NCI-H2196 treated with DMSO at 0.1 percent for 48 hours (cell line): ENCODE measurements around the gene ARID5A.
"Not testable (repeated sequence)": the region's sequence is repeated elsewhere in the genome, so short reads cannot be mapped to it uniquely, and the experiment has no call there.

Source experiments
- DNase-seq: peaks from one replicate; lab custom pipeline; 2025; ENCODE audit not compliant: unreplicated experiment; lab: John Stamatoyannopoulos, UW

ARID5A gene, protein sequence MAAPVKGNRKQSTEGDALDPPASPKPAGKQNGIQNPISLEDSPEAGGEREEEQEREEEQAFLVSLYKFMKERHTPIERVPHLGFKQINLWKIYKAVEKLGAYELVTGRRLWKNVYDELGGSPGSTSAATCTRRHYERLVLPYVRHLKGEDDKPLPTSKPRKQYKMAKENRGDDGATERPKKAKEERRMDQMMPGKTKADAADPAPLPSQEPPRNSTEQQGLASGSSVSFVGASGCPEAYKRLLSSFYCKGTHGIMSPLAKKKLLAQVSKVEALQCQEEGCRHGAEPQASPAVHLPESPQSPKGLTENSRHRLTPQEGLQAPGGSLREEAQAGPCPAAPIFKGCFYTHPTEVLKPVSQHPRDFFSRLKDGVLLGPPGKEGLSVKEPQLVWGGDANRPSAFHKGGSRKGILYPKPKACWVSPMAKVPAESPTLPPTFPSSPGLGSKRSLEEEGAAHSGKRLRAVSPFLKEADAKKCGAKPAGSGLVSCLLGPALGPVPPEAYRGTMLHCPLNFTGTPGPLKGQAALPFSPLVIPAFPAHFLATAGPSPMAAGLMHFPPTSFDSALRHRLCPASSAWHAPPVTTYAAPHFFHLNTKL

DNA sequence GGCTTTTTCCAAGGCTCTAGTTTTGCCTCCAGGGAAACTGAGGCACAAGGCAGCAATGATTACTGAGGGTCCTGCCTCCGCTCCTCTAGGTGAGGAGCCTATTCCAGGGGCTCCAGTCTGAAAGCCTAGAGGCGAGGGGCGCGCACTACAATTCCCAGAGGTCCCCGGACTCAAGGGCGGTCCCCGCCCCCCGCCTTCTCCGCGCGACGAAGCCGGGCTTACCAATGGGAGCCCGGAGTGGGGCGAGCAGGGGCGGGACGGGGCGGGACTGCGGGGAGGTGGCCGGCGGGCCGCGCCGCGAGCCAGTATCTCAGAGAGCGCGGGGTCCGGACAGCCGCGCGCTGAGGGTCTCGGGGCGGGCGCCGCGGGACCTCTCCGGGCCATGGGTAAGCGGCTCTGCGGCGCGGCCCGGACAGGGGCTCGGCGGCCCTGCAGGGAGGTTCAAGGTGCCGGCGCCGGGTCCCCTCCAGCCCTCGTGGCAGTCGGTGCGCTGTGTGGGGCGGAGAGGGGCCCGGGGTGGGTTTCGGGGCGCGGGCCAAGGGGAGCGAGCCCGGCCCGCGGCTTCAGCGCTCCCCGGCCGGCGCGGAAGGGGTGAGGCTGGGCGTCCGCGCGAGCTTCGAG, at the start of gene ARID5A:
Gene ARID5A, plus strand, starts transcription at position 308 of the 621 bp plus-strand sequence. Its CDS starts 75 bp downstream, at position 383.
- DNase-seq = peak; percentile 62

DNA sequence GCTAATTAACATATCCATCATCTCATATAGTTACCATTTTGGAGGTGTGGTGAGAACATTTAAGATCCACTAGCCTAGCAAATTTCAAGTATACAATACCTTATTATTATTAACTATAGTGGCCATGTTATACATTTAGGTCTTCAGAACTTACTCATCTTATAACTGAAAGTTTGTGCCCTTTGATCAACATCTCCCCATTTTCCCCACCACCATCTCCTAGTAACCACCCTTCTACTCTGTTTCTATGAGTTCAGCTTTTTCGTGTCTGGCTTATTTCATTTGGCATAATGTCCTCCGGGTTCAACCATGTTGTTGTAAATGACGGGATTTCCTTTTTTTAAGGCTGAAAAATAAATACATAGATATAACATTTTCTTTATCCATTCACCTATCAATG, 47.3 kb upstream of the ARID5A start:
- no peak for DNase-seq

DNA sequence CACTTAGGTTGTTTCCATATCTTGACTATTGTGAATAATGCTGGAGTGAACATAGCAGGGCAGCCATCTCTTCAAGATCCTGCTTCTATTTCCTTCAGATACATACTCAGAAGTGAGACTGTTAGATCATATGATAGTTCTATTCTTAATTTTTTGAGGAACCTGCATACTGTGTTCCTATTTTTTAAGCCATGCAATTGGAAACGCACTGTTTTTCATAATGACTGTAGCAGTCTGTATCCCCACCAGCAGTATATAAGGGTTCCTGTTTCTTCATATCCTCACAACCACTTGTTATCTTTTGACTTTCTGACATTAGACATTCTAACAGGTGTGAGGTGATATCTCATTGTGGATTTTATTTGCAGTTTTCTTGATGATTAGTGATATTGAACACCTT, 46.9 kb upstream of the ARID5A start:
- no peak for DNase-seq

DNA sequence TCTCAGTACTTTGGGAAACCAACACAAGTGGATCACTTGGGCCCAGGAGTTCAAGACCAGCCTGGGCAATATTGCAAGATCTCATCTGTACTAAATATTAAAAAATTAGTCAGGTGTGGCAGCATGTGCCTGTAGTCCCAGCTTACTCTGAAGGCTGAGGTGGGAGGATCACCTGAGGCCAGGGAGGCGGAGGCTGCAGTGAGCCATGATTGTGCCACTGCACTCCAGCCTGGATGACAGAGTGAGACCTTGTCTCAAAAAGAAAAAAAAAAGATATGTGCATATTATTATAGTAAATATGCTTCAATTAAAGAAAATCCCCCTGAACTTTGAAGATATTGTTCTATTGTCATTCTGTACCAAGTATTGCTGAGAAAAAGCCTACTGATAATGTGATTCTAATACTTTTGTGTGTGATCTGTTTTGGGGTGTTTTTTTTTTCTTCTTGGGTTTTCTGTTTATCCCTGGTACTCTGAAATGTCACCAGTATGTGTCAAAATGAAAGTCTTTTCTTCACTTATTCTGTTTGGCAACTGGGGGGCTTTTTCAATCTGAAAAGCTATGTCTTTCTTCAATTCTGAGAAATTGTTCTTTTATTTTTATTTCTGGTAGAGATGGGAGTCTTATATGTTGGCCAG, 44.6 kb upstream of the ARID5A start:
- no peak for DNase-seq

DNA sequence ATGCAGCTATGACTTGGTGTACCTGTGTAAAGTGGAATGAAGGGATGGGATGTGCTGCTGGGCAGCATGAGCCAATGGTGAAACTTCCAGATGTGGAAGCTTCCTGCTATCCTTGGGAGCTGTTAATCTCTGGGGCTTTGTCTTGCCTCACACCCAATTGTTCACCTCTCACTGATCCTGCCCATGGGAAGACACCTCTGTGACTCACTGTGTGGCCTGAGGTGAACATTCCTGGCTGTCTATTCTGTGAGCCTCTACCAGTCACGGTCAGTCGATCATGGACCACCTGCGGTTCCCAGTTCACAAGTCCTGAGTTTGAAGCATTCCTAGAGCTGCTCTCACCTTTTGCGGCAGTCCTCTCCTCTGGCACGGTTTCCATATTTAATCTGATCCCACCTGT, 43.5 kb upstream of the ARID5A start:
- DNase-seq = no peak

DNA sequence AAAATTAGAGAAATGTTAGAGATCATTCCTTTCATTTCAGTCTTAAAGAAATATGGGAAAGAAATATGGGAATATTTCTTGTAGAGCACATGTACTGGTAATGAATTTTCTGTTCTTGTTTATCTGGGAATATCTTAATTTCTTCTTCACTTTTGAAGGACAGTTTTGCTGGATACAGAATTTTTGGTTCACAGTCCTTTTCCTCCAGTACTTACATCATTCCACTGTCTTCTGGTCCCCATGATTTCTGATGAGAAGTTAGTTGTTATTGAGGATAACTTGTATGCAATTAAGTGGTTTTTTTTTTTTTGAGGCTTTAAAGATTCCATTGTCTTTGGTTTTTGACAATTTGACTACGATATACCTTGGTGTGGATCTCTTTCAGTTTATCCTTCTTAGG, 42.4 kb upstream of the ARID5A start:
- DNase-seq = no peak

DNA sequence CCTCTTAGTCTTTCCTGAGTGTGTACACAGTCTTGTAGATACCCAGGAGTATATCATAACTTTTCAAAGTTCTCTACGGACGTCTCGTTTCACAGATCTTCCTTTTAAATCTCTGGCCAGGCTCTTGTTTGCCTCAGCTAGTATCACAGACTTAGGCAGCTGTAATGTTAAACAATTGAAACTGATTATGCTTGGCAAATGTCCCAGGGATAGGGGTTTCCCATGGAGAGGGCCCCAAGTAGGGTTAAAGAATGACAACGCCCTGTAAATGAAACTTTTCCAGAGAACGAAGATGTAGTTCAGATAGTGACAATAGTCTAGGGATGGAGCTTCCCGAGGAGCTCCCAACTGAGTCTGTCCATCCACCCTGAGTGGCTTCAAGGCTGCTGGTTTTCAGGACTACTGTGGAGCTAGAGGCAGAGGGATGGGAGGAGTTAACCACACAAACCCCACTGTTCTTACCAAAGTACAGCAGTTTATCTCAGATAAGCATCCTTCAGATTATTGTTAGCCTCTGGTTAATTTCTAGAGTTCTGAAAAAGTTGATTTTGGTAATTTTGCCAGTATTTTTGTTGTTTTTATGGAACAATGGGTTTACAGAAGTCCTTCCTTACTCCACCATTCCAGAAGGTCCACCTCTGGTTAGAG, 40.4 kb upstream of the ARID5A start:
- DNase-seq = no peak

DNA sequence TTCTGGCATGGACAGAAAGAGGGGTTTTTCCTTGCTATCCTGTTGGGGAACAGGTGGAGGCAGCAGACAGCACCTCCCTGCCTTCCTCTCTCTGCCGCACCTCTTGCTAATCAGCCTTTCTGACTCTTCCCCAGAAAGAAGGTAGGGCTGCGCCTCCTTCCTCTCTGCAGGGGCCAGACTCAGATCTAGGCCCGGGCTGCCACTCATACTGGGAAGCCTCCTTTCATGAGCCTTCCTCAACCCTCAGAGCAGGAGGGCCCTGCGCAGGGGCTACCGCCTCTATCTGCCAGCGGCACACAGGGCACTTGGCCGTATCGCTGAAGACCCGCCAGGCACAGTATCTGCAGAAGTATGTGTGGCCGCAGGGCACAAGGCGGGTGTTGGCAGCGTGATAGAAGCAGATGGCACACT, 38.5 kb upstream of the ARID5A start:
- DNase-seq = no peak

DNA sequence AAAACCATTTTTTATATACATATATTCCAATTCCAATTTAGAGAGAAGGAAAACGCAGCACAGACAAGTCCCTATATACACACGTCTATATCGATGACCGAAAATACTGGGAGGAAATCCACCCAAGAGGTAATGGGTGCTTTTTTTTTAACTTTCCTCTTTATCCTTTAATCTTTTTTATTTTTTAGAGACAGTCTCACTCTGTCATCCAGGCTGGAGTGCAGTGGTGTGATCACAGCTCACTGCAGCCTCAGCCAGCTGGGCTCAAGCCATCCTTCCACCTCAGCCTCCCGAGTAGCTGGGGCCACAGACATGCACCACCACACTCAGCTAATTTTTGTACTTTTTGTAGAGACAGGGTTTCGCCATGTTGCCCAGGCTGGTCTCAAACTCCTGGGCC, 37.9 kb upstream of the ARID5A start:
- not testable (repeated sequence) for DNase-seq

DNA sequence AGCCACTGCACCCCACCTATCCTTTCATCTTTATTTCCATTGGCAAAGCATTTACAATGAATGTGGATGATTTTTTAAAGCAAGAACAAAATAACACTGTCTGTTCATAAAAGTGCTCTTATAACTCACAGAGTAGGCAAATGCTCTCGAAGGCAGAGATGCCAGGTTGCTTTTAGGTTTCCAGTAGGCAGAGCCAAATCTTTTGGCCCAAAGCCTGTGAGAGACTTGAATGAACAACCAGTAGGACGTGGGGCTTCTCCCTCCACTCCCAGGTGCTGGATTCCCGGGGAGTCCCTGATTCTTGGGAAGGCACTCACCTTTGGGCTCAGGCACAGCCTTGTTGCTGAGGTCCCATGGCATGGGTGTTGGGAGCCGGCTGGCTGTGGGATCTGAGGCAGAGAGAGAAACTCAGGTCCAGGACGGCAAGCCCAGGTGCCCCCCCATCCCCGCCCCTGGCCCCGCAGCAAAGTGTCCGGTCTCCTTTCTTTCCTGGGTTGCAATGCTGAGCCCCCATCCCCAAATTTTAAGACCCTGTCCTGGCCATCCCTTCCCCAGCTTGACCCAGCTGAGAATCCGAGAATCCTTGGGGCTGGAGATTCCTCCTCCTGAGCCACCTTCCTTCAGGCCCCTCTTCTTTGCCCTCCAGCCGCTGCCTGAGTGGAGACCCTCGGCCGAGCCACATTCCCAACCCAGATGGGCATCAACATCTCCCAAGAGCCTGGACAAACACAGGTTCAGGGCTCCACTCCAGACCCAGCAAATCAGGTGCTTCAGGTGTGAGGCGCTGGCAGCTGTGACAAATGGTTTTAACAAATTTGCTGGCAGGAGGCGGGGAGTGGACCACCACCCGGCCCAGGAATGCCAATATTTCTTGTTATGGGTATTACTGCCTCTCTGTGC, 37.2 kb upstream of the ARID5A start:
- no peak for DNase-seq

DNA sequence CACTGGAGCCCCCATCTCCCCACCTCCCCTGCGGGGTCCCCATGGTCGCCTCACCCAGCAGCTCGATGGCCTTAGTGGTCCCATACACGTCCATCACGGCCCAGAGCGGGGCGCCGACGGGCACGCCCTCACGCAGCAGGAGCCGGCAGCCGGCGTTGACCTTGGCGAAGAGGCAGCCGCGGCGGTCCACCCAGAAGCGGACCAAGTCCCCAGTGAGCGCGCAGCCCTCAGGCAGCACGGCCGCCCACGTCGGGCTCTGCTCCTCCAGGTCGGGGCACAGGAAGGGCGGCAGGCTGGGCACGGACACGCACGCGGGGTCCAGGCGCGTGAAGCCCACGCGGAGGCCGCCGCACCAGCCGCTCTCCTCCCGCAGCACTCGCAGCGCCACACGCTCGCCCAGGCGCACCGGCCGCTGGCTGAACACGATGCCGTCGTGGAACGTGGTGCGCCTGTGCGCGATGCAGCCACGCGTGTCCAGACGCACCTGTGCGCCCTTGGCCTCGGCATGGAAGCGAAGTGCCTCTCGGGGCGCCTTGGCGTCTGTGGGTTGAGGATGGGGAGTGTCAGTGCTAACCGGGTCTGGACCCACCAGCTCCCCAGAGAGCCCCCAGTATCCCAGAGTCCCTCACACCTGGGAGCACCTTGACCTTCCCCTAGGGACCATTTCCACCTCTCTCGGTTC, 36.0 kb upstream of the ARID5A start:
- DNase-seq = no peak

DNA sequence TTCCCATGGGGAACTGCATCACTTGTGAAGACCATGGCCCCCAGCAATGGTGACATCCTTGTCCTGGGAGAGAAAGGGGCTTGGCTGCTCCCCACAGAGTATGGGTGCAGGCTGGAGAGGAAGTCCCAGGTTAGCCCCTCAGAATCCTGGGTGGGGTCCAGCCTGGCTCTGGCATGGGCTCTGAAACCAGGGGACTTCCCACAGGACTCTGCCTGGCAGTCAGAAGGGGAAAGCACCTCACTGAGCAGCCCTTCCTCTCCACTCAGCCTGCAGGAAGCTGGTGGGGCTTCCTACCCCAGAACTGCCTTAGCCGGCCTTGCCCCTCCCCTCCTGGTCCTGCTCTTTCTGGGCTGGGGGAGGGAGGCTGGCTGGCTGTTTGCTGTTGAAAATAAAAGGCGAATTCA, 35.1 kb upstream of the ARID5A start:
- no peak for DNase-seq

DNA sequence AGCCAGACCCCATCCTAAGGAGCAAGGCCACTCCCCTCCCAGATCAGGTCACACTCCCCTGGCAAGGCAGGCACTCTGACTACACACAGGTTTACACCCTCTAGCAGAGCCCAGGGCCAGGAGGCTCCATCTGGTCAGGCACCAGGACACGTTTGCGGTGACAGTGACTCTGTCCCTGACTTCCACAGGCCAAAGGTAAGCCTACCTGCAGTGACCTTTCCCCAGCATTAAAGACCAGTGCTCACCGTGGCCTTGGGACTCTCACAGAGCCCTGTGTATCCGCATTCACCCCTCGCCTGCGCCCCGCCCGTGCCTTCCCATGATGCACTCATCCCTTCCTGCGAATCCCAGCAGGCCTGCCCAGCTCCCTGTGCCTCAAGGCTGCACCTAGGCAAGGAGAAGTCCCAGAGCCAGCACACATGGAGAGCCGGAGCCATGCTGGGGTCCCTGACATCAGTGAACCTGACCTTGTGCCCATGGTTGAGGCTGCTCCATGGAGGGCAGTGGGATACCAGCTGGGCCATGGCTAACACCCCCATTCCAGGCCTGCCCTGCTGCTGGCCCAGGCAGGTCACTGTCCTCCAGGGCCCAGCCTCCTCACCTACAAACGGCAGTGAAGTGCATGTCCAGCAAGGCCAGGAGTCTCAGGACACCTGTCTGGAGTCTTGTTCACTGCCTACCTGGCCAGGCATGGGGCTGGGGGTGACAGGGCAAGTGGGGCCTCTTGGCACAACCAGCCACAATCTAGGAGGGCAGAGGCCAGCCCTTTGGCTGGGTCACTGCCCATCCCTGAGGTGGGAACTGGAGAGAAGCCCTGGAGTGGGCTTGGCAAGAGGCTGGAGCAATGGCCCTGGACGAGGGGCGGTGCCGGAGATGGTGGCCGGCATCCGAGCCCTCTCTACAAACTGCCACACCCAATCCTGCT, 34.4 kb upstream of the ARID5A start:
- no peak for DNase-seq

DNA sequence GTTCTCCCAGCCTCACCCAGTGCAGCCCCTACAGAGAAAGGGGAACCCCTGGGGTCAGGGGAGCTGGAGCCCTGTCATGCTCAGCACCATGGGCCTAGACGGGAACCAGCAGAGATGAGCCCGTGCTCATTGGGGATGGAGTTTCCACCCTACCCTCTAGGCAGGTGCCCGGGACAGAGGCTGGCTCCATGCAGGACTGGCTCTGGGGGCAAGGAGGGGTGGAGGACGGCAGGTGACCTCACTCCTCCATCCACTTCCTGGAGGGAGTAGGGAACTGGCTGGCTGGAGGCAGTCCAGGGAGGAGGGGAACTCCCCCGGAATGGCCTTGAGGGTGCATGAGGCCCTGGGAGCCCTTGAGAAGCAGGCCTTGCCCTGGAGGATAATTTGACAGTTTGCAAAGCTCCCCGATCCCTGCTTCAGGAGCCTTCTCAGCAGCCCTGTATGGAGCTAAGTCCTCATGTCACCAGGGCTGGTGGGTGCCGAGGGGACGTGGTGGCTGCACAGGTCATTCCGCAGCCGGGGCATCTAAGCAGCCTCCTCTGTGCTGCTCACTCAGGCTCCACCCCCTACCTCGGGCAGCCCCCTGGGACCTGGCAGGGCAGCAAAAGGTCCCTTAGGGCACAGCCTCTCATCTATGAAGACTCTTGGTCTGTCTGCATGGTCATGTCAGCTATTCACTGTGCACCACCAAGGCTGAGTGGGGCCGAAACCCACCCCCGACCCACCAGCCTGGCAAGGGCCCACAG, 33.5 kb upstream of the ARID5A start:
- DNase-seq = no peak

DNA sequence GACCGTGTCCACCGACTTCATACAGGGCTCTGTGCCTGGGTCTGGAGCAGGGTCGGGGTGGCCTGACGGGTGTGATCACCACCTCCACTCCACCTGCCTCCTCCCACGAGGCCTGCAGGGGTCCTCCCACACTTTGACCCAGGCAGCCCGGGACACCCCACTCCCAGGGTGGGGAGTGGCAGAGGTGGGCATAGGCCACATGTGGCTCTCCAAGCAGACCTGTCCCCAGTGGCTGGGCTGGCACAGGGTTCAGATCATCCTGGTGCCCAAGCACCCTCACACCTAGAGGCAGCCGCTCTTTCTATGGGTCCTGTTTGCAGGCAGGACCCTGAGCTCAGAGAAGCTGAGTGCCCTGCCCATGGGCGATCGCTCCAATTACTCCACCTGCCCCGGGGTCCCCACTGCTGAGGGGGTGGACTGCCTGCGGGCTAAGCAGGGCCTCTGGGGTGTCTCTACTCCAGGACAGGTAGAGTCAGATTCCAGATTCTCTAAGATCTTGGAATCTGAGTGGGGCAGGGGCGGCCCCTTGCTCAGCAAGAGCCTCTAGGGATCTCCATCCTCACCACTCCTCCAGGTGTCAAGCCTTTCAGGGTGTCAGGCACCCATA, 32.8 kb upstream of the ARID5A start:
- no peak for DNase-seq

DNA sequence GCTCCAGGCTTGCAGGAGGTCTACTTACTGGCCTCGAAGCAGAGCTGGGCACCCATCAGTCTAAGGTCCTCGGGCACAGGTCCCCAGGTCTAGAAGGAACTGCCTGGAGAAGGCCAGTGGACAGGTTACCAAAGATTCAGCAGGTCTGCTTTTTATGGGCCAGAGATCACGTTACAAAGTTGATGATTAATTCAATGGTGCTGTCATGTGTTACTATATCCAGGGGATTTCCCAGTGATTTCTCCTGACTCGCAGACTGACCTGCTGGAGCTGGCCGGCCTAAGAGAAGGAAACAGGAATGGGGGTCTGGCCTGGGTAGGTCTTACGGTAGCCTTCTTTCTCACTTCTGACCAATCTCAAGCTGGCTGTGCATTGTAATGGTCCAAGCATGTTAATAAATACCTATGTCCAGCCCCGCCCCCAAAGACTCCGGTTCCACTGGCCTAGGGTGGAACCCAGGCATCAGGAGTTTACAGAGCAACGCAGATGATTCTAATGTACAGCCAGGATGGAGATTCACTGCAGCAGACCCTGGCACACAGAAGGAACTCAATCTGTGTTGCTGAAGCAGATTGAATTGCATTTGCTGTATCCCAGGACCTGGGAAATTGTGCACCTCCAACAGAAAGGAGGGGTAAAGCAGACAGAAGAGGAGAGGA, 31.2 kb upstream of the ARID5A start, which contains the start of gene NEURL3:
Gene NEURL3, minus strand, starts transcription at position 127 of the 659 bp plus-strand sequence. Its CDS starts 71 bp downstream, at position 56.
- DNase-seq = peak; percentile 45
